Measurements from ENCODE around the gene CENPL. TPM values are rescaled to one million over a fixed set of nuclear protein-coding genes. Genes with fewer than 3 reads are reported as not detected.
A peak's percentile ranks its signal among the peaks of the same experiment; 100 is the strongest.
"Not testable (repeated sequence)": the region's sequence is repeated elsewhere in the genome, so short reads cannot be mapped to it uniquely, and the experiment has no call there.

The CENPL gene
- polyA plus RNA-seq, 3 donors from 2014 or later = 7.1 to 10.5 (median 9.4) TPM

- Mint-ChIP-seq H3K27ac (peak overlapping the region in 2 of 6 donors; percentile 8 to 53), H3K4me1 (no peaks in the 10 kb centered on the region), H3K27me3 (ENCODE audit: low read depth in 3 of 3) (no peaks in the 10 kb centered on the region), H3K4me3 (no peak overlapping the region), H3K36me3 (peaks cover 9 to 26% (median 25%) of the 10 kb centered on the region in 3 donors), H3K9me3 (peaks cover 0 to 4% (median 0%) of the 10 kb centered on the region in 6 donors)
- DNase-seq = no peak
Observed at GRCh38 chr1:173768827-173769226, 55.9 kb downstream of the CENPL start.

- Mint-ChIP-seq H3K9me3 (peaks cover 0 to 6% (median 0%) of the 10 kb centered on the region in 6 donors), H3K4me3 (no peak overlapping the region), H3K4me1 (no peaks in the 10 kb centered on the region), H3K36me3 (peaks cover 9 to 32% (median 29%) of the 10 kb centered on the region in 3 donors), H3K27ac (no peak overlapping the region), H3K27me3 (ENCODE audit: low read depth in 3 of 3) (no peaks in the 10 kb centered on the region)
- DNase-seq = no peak
Observed at GRCh38 chr1:173768206-173768605, 56.5 kb downstream of the CENPL start.

GRCh38 chr1:173764331-173764730 lies 60.4 kb downstream of the CENPL start:
- not testable (repeated sequence) for DNase-seq; H3K4me1 Mint-ChIP-seq; H3K27ac Mint-ChIP-seq; H3K4me3 Mint-ChIP-seq; H3K27me3 Mint-ChIP-seq (ENCODE audit: low read depth in 3 of 3)
- Mint-ChIP-seq H3K9me3 (peaks cover 0 to 10% (median 4%) of the 10 kb centered on the region in 6 donors), H3K36me3 (peaks cover 39 to 60% (median 58%) of the 10 kb centered on the region in 3 donors)

- Mint-ChIP-seq H3K27me3 (ENCODE audit: low read depth in 3 of 3) (peaks cover 0 to 2% (median 0%) of the 10 kb centered on the region in 3 donors), H3K36me3 (peaks cover 51 to 76% (median 71%) of the 10 kb centered on the region in 3 donors), H3K4me1 (no peaks in the 10 kb centered on the region), H3K4me3 (no peak overlapping the region), H3K9me3 (peaks cover 0 to 6% (median 3%) of the 10 kb centered on the region in 6 donors), H3K27ac (no peak overlapping the region)
- DNase-seq = no peak
Observed at GRCh38 chr1:173758980-173759379, 65.7 kb downstream of the CENPL start.

- no peak overlapping the region for H3K27ac Mint-ChIP-seq
- peaks cover 0 to 2% (median 0%) of the 10 kb centered on the region in 3 donors for H3K27me3 Mint-ChIP-seq (ENCODE audit: low read depth in 3 of 3)
- H3K36me3 Mint-ChIP-seq = peaks cover 50 to 75% (median 62%) of the 10 kb centered on the region in 3 donors
- no peak for DNase-seq
- H3K4me1 Mint-ChIP-seq = no peaks in the 10 kb centered on the region
- H3K4me3 Mint-ChIP-seq = no peak overlapping the region
- peaks cover 0 to 5% (median 2%) of the 10 kb centered on the region in 6 donors for H3K9me3 Mint-ChIP-seq
Observed at GRCh38 chr1:173758110-173758509, 66.6 kb downstream of the CENPL start.

GRCh38 chr1:173757666-173758065 lies 67.0 kb downstream of the CENPL start:
- peaks cover 0 to 2% (median 0%) of the 10 kb centered on the region in 3 donors for H3K27me3 Mint-ChIP-seq (ENCODE audit: low read depth in 3 of 3)
- peaks cover 0 to 5% (median under 1%) of the 10 kb centered on the region in 6 donors for H3K9me3 Mint-ChIP-seq
- no peak overlapping the region for H3K4me3 Mint-ChIP-seq
- H3K36me3 Mint-ChIP-seq = peaks cover 47 to 70% (median 62%) of the 10 kb centered on the region in 3 donors
- no peak overlapping the region for H3K27ac Mint-ChIP-seq
- no peaks in the 10 kb centered on the region for H3K4me1 Mint-ChIP-seq
- DNase-seq = no peak

- peaks cover 21 to 43% (median 27%) of the 10 kb centered on the region in 3 donors for H3K36me3 Mint-ChIP-seq
- DNase-seq = no peak
- no peak overlapping the region for H3K27ac Mint-ChIP-seq
- no peak overlapping the region for H3K4me3 Mint-ChIP-seq
- H3K27me3 Mint-ChIP-seq (ENCODE audit: low read depth in 3 of 3) = no peaks in the 10 kb centered on the region
- H3K4me1 Mint-ChIP-seq = no peaks in the 10 kb centered on the region
- H3K9me3 Mint-ChIP-seq = no peaks in the 10 kb centered on the region
Observed at GRCh38 chr1:173753830-173754229, 70.9 kb downstream of the CENPL start.

Other genes with a start within 250 kb of the CENPL start
- not detected for gene SLC9C2, start 221.8 kb downstream of the CENPL start, polyA plus RNA-seq
- not detected for gene TEX50, start 189.5 kb downstream of the CENPL start, polyA plus RNA-seq
- not detected for gene ANKRD45, start 155.0 kb downstream of the CENPL start, polyA plus RNA-seq
- 10 to 100 TPM; 13.2 to 19.3 (median 16.6) TPM for gene KLHL20, start 109.9 kb downstream of the CENPL start, polyA plus RNA-seq
- 10 to 100 TPM in 1 of 3 donors, 1 to 10 TPM in 2; 4.6 to 10.4 (median 9.1) TPM for gene DARS2, start 210 bp downstream of the CENPL start, polyA plus RNA-seq
- 100 to 1,000 TPM in 2 of 3 donors, 10 to 100 TPM in 1; 88.2 to 158 (median 153) TPM for gene GAS5, start 43.1 kb upstream of the CENPL start, polyA plus RNA-seq
- 1 to 10 TPM; 2.9 to 4.3 (median 3.1) TPM for gene ZBTB37, start 43.5 kb upstream of the CENPL start, polyA plus RNA-seq
- gene SERPINC1, start 92.4 kb upstream of the CENPL start, polyA plus RNA-seq = under 1 TPM in 1 of 3 donors, not detected in 2; 0.62 TPM
- gene RC3H1, start 197.5 kb upstream of the CENPL start, polyA plus RNA-seq = 10 to 100 TPM in 1 of 3 donors, 1 to 10 TPM in 2; 3.9 to 10.4 (median 5.7) TPM